Measurements from ENCODE around the gene NOP16.
"Not testable (repeated sequence)": the region's sequence is repeated elsewhere in the genome, so short reads cannot be mapped to it uniquely, and the experiment has no call there.

Gene NOP16

GRCh38 chr5:176410486-176411180 is 22.2 kb upstream of the NOP16 start:
- no peak for TF ChIP-seq CTCF (IDR thresholded peaks at IDR 0.05; ENCODE audit: low read depth, low read length, missing control alignments)
- H3K4me3 ChIP-seq (replicated peaks; ENCODE audit: low read depth, low read length) = no peak overlapping the region
- DNase-seq (ENCODE audit: extremely low read depth, low read depth) = no peak

DNA sequence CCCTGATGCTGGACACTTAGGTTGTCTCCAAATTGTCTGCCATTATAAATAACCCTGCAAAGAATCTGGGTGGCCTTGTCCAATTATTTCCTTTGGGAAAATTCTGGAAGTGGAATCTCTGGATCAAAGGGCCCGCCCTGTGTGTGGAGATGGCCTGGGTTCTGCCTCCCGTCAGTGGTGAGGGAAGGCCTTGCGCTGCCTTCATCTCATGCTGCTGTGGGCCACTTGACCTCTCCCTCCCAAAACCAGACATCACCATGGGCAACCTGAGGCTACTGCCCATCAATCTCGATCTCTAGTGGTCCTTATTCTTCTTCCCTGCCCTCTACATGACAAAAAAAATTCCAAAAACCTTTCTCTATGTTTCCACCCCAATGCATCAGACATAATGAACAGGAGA is 21.4 kb upstream of the NOP16 start:
- no peak for DNase-seq (ENCODE audit: extremely low read depth, low read depth)

DNA sequence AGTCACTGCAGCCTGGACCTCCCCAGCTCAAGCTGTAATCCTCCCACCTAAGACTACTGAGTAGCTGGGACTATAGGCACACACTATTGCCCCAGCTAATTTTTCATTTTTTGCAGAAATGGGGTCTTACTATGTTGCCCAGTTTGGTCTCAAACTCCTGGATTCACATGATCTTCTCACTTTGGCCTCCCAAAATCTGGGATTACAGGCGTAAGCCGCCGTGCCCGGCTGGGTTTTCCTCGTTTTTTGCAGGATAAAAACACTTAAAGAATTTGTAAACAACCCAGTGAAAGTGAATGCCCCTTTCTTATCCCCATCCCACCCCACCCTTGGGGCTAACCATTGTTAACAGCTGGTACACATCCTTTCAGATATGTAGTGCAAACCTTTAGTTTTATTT is 20.2 kb upstream of the NOP16 start:
- no peak overlapping the region for H3K4me3 ChIP-seq (replicated peaks; ENCODE audit: low read depth, low read length)
- no peak for DNase-seq (ENCODE audit: extremely low read depth, low read depth)
- TF ChIP-seq CTCF (IDR thresholded peaks at IDR 0.05; ENCODE audit: low read depth, low read length, missing control alignments) = no peak

More for the DNA sequence above, 21.4 kb upstream of the NOP16 start:
- TF ChIP-seq CTCF (IDR thresholded peaks at IDR 0.05; ENCODE audit: low read depth, low read length, missing control alignments) = no peak
- H3K4me3 ChIP-seq (replicated peaks; ENCODE audit: low read depth, low read length) = no peak overlapping the region

DNA sequence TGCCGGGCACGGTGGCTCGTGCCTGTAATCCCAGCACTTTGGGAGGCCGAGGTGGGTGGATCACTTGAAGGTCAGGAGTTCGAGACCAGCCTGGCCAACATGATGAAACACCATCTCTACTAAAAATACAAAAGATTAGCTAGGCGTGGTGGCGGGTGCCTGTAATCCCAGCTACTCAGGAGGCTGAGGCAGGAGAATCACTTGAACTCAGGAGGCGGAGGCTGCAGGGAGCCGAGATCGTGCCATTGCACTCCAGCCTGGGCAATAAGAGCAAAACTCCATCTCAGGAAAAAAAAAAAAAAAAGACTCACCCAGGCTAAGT is 19.8 kb upstream of the NOP16 start:
- H3K4me3 ChIP-seq (replicated peaks; ENCODE audit: low read depth, low read length); DNase-seq (ENCODE audit: extremely low read depth, low read depth): not testable (repeated sequence)

- no peak for TF ChIP-seq CTCF (IDR thresholded peaks at IDR 0.05; ENCODE audit: low read depth, low read length, missing control alignments)
- DNase-seq (ENCODE audit: extremely low read depth, low read depth) = no peak
- H3K4me3 ChIP-seq (replicated peaks; ENCODE audit: low read depth, low read length) = no peak overlapping the region
These were observed 19.3 kb upstream of the NOP16 start for GRCh38 chr5:176407456-176408251.

GRCh38 chr5:176406436-176407052 is 18.1 kb upstream of the NOP16 start:
- TF ChIP-seq CTCF (IDR thresholded peaks at IDR 0.05; ENCODE audit: low read depth, low read length, missing control alignments) = no peak
- no peak for DNase-seq (ENCODE audit: extremely low read depth, low read depth)
- H3K4me3 ChIP-seq (replicated peaks; ENCODE audit: low read depth, low read length) = no peak overlapping the region

All from HFF-Myc (cell line).